Thoracic aorta (tissue), 2 donors: ENCODE measurements around the gene ILF2. TPM values are rescaled to one million over a fixed set of nuclear protein-coding genes. Genes with fewer than 3 reads are reported as not detected.

ENCODE experiments used
- ATAC-seq: fragments of 150-250 bp; one replicate; pipeline ENCODE4 v1.8.0; 2017; ENCODE audit warnings: low read depth; ENCODE audit not compliant: insufficient number of reproducible peaks, low FRiP score
- DNase-seq: peaks from one replicate; pipeline ENCODE4 v3.0.0-alpha.2; 2020; ENCODE audit warnings: low spot score
- H3K27ac ChIP-seq, 2 donors: fragments of 200-600 bp; sonication (generic); 1 replicate in 1 of 2; 2 replicates in 1 of 2; pipeline ENCODE4 v1.5.1; 2016; ENCODE audit warnings: mild to moderate bottlenecking in 2 of 2, moderate library complexity in 2 of 2
- H3K27me3 ChIP-seq: fragments of 200-600 bp; sonication (generic); replicated peaks from 2 replicates; pipeline ENCODE4 v1.6.0; 2016; ENCODE audit warnings: mild to moderate bottlenecking; ENCODE audit not compliant: insufficient read depth
- H3K36me3 ChIP-seq: fragments of 200-600 bp; sonication (generic); one replicate; pipeline ENCODE4 v1.5.1; 2016
- H3K4me1 ChIP-seq, 2 donors: fragments of 200-600 bp; sonication (generic); 1 replicate in 1 of 2; 2 replicates in 1 of 2; pipeline versions ENCODE4 v1.5.1 to v1.6.0; 2016; ENCODE audit warnings: low read depth in 2 of 2, mild to moderate bottlenecking in 1 of 2; ENCODE audit not compliant: control insufficient read depth in 1 of 2
- H3K4me3 ChIP-seq: fragments of 200-600 bp; sonication (generic); 2 replicates; pipeline ENCODE4 v1.5.1; 2016; ENCODE audit warnings: mild to moderate bottlenecking
- H3K9me3 ChIP-seq: fragments of 200-600 bp; sonication (generic); 2 replicates; pipeline ENCODE4 v1.5.1; 2016
- total RNA-seq, 2 donors: library from RNA; depleted of rRNA; stranded (reverse); fragments of >200 nt; gene quantifications; one replicate each; pipeline versions ENCODE4 v1.1.0 to v1.2.3, GENCODE V29; 2016
- TF ChIP-seq, protein P1 (sequence below): fragments of 200-600 bp; sonication (generic); IDR thresholded peaks from one replicate; pipeline ENCODE4 v1.5.1; 2019; ENCODE audit warnings: antibody characterized with exemption

Gene ILF2
- total RNA-seq, 2 donors from 2014 or later = 75.7 to 81.8 TPM

DNA sequence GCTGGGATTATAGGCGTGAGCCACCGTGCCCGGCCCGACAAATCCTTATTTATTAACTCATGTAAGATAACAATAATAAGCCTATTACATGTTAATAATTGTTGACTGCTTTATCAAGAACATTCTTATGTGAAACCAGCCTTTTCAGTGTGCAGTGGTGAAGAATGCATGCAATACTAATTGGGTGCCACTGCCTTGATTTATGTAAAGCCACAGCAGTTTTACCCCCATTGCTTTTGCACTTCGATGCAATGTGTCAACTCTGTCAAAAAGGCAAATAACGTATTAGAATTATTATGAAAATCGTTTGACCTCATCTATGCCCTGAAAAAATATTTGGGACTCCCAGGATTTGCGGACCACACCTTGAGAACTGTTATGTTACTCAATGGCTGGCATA lies 25.9 kb upstream of the ILF2 start:
- peaks cover 16% of the 10 kb centered on the region for H3K36me3 ChIP-seq
- no peak for ATAC-seq
- H3K4me3 ChIP-seq = no peak overlapping the region
- no peak for DNase-seq
- H3K27ac ChIP-seq = peak overlapping the region; percentile 98 to 100
- H3K27me3 ChIP-seq = no peaks in the 10 kb centered on the region
- TF ChIP-seq, protein P1, sequence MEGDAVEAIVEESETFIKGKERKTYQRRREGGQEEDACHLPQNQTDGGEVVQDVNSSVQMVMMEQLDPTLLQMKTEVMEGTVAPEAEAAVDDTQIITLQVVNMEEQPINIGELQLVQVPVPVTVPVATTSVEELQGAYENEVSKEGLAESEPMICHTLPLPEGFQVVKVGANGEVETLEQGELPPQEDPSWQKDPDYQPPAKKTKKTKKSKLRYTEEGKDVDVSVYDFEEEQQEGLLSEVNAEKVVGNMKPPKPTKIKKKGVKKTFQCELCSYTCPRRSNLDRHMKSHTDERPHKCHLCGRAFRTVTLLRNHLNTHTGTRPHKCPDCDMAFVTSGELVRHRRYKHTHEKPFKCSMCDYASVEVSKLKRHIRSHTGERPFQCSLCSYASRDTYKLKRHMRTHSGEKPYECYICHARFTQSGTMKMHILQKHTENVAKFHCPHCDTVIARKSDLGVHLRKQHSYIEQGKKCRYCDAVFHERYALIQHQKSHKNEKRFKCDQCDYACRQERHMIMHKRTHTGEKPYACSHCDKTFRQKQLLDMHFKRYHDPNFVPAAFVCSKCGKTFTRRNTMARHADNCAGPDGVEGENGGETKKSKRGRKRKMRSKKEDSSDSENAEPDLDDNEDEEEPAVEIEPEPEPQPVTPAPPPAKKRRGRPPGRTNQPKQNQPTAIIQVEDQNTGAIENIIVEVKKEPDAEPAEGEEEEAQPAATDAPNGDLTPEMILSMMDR = no peak
- H3K4me1 ChIP-seq = peaks cover 23 to 31% of the 10 kb centered on the region in 2 donors
- no peaks in the 10 kb centered on the region for H3K9me3 ChIP-seq

DNA sequence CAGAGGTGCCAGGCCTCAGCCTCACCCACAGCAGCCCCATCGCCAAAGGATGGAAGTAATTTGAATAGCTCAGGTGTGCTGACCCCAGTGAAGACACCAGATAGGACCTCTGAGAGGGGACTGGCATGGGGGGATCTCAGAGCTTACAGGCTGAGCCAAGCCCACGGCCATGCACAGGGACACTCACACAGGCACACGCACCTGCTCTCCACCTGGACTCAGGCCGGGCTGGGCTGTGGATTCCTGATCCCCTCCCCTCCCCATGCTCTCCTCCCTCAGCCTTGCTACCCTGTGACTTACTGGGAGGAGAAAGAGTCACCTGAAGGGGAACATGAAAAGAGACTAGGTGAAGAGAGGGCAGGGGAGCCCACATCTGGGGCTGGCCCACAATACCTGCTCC lies 22.7 kb upstream of the ILF2 start:
- no peaks in the 10 kb centered on the region for H3K9me3 ChIP-seq
- no peak for ATAC-seq
- DNase-seq = no peak
- peak overlapping the region in 1 of 2 donors; percentile 11 for H3K27ac ChIP-seq
- peaks cover 15 to 19% of the 10 kb centered on the region in 2 donors for H3K4me1 ChIP-seq
- TF ChIP-seq, protein P1 = no peak
- H3K27me3 ChIP-seq = no peaks in the 10 kb centered on the region
- H3K36me3 ChIP-seq = peaks cover 40% of the 10 kb centered on the region
- H3K4me3 ChIP-seq = no peak overlapping the region

DNA sequence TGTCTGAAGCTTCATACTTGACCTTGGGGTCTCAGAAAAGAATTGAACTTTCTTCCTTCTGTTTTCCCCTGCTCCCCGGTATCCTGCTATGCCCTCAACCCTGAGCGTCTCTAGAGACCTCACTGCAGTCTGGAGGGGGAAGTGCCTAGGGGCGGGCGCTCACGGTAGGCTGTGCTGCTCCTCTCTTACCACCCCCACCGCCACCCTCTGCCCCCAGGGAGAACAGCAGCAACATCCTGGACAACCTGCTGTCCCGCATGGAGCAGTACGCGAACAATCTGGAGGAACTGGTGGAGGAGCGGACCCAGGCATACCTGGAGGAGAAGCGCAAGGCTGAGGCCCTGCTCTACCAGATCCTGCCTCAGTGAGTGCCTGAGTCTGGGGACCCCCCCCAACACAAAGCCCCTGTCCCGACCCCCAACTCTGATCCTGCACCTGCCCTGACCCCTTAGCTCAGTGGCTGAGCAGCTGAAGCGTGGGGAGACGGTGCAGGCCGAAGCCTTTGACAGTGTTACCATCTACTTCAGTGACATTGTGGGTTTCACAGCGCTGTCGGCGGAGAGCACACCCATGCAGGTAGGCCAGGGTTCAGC lies 18.0 kb upstream of the ILF2 start:
- no peaks in the 10 kb centered on the region for H3K27me3 ChIP-seq
- no peak for ATAC-seq
- TF ChIP-seq, protein P1 = no peak
- H3K4me3 ChIP-seq = no peak overlapping the region
- no peak for DNase-seq
- no peaks in the 10 kb centered on the region for H3K9me3 ChIP-seq
- peaks cover 0 to 7% of the 10 kb centered on the region in 2 donors for H3K4me1 ChIP-seq
- H3K36me3 ChIP-seq = peaks cover 78% of the 10 kb centered on the region
- H3K27ac ChIP-seq = peak overlapping the region in 1 of 2 donors; percentile 37

DNA sequence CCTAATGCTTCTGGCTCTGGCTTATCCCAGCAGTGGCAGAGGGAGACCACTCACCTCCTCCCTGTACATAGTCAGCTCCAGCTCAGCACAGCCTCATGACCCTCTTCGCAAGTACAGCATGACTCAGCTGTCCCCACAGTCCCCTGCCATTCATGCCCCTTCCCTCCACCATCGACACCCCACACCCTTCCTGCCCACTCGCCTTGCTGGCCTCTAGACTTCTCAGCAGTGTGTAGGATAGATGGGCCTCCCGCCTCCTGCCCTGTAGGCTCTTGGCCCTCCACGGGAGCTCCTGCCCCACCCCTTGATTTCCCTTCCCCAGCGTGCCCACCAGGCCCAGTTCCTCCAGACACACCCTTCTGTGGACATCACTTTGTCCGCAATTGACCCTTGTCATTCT lies 17.5 kb upstream of the ILF2 start:
- no peaks in the 10 kb centered on the region for H3K9me3 ChIP-seq
- no peak overlapping the region for H3K4me3 ChIP-seq
- peaks cover 5 to 13% of the 10 kb centered on the region in 2 donors for H3K4me1 ChIP-seq
- H3K36me3 ChIP-seq = peaks cover 72% of the 10 kb centered on the region
- H3K27ac ChIP-seq = peak overlapping the region in 1 of 2 donors; percentile 37
- H3K27me3 ChIP-seq = no peaks in the 10 kb centered on the region
- TF ChIP-seq, protein P1 = no peak
- ATAC-seq (no peak), DNase-seq (no peak)

DNA sequence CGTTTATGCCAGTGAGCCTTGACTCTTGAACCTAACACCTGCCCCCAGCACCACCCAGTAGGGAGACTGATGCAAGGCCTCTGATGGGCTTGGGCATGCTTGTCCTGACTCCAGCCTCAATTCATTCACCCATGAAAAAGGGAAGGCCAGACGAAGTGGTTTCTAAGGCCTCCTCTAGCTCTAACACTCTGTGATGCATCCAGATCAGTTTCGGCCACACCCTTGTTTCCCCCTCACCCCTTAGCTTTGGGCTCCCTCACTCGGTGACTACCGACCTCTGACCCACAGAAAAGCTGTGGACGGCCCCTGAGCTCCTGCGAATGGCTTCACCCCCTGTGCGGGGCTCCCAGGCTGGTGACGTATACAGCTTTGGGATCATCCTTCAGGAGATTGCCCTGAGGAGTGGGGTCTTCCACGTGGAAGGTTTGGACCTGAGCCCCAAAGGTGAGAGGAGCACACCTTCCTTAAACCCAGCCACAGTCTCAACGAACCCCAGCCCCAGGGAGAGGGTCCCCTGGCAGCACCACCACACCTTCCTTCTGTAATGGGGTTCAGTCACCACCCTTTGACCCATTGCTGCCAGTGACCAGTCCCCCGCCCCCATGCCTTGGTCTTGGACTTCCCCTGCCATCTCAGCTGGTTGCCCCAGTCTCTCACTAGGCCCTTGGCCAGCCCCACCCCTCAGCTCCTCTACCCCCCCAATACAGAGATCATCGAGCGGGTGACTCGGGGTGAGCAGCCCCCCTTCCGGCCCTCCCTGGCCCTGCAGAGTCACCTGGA lies 16.7 kb upstream of the ILF2 start:
- peak overlapping the region; percentile 5 to 28 for H3K27ac ChIP-seq
- peaks cover 70% of the 10 kb centered on the region for H3K36me3 ChIP-seq
- ATAC-seq = no peak

More for the DNA sequence above, 16.7 kb upstream of the ILF2 start:
- Histone ChIP-seq H3K4me1 (peaks cover 5 to 20% of the 10 kb centered on the region in 2 donors), H3K4me3 (no peak overlapping the region), H3K27me3 (no peaks in the 10 kb centered on the region), H3K9me3 (no peaks in the 10 kb centered on the region)
- no peak for DNase-seq
- TF ChIP-seq, protein P1 = no peak
